SK-N-SH treated with all-trans-retinoic acid at 6 μM for 48 hours (cell line): ENCODE results near the gene TAMM41.

Experiments used
- ATAC-seq: fragments of 200-7000 bp; cut with Tn5 transposase; 3 replicates; pipeline ENCODE4 v1.9.1; 2020; ENCODE audit warnings: mild to moderate bottlenecking, moderate library complexity
- ARNTL ChIP-seq: fragments of 450-650 bp; formaldehyde crosslinking; IDR thresholded peaks from 2 replicates; pipeline ENCODE4 v1.5.0; 2020; ENCODE audit warnings: low read depth, mild to moderate bottlenecking, moderate library complexity, borderline replicate concordance
- BACH2 ChIP-seq: fragments of 250-450 bp; sonication (Bioruptor Pico); IDR thresholded peaks from 2 replicates; pipeline ENCODE4 v1.9.0; 2021; ENCODE audit warnings: mild to moderate bottlenecking, borderline replicate concordance
- CREB5 ChIP-seq: fragments of 250-450 bp; sonication (Bioruptor Pico); IDR thresholded peaks from 2 replicates; pipeline ENCODE4 v1.5.1; 2020; ENCODE audit warnings: low read depth, mild to moderate bottlenecking, moderate library complexity
- CSDC2 ChIP-seq: fragments of 250-450 bp; sonication (Bioruptor Pico); IDR thresholded peaks from 2 replicates; pipeline ENCODE4 v1.5.0; 2020; ENCODE audit warnings: mild to moderate bottlenecking, moderate library complexity
- ESRRG ChIP-seq: fragments of 250-450 bp; sonication (Bioruptor Pico); IDR thresholded peaks from 2 replicates; pipeline ENCODE4 v1.6.1; 2021; ENCODE audit warnings: mild to moderate bottlenecking
- GLIS3 ChIP-seq: fragments of 250-450 bp; sonication (Bioruptor Pico); IDR thresholded peaks from 2 replicates; pipeline ENCODE4 v1.5.0; 2020; ENCODE audit warnings: mild to moderate bottlenecking, moderate library complexity
- ISL1 ChIP-seq: fragments of 250-450 bp; sonication (Bioruptor Pico); IDR thresholded peaks from 2 replicates; pipeline ENCODE4 v2.1.2; 2022; ENCODE audit warnings: mild to moderate bottlenecking, moderate library complexity
- OSR1 ChIP-seq: fragments of 250-450 bp; sonication (Bioruptor Pico); IDR thresholded peaks from 2 replicates; pipeline ENCODE4 v1.8.0; 2022; ENCODE audit warnings: moderate library complexity, mild to moderate bottlenecking, inconsistent platforms
- RARB ChIP-seq: fragments of 250-450 bp; sonication (Bioruptor Pico); IDR thresholded peaks from 2 replicates; pipeline ENCODE4 v1.8.0; 2021; ENCODE audit warnings: mild to moderate bottlenecking, moderate library complexity
- SNAI2 ChIP-seq: fragments of 250-450 bp; sonication (Bioruptor Pico); IDR thresholded peaks from 2 replicates; pipeline ENCODE4 v1.5.0; 2020; ENCODE audit warnings: mild to moderate bottlenecking, moderate library complexity
- TCF4 ChIP-seq: fragments of 250-450 bp; sonication (Bioruptor Pico); IDR thresholded peaks from 2 replicates; pipeline ENCODE4 v1.8.0; 2021; ENCODE audit warnings: mild to moderate bottlenecking, moderate library complexity, borderline replicate concordance
- TOX ChIP-seq: fragments of 250-450 bp; sonication (Bioruptor Pico); IDR thresholded peaks from 2 replicates; pipeline ENCODE4 v1.8.0; 2021; ENCODE audit warnings: mild to moderate bottlenecking, moderate library complexity, borderline replicate concordance
- TSHZ2 ChIP-seq: fragments of 250-450 bp; sonication (Bioruptor Pico); IDR thresholded peaks from 2 replicates; pipeline ENCODE4 v1.5.0; 2020; ENCODE audit warnings: mild to moderate bottlenecking, moderate library complexity
- ZC3H10 ChIP-seq: fragments of 250-450 bp; sonication (Bioruptor Pico); IDR thresholded peaks from 2 replicates; pipeline ENCODE4 v1.5.1; 2021; ENCODE audit warnings: mild to moderate bottlenecking, moderate library complexity
- ZFP3 ChIP-seq: fragments of 250-450 bp; sonication (Bioruptor Pico); IDR thresholded peaks from 2 replicates; pipeline ENCODE4 v1.5.0; 2020; ENCODE audit warnings: mild to moderate bottlenecking, moderate library complexity
- ZFP30 ChIP-seq: fragments of 450-650 bp; formaldehyde crosslinking; IDR thresholded peaks from 2 replicates; pipeline ENCODE4 v1.5.0; 2022; ENCODE audit warnings: mild to moderate bottlenecking, moderate library complexity
- ZNF565 ChIP-seq: fragments of 450-650 bp; formaldehyde crosslinking; conservative IDR thresholded peaks from 2 replicates; pipeline ENCODE4 v1.5.0; 2020; ENCODE audit warnings: low read depth, mild to moderate bottlenecking, moderate library complexity
- ZNF70 ChIP-seq: fragments of 450-650 bp; formaldehyde crosslinking; IDR thresholded peaks from 2 replicates; pipeline ENCODE4 v1.5.0; 2020; ENCODE audit warnings: mild to moderate bottlenecking, moderate library complexity
- ZNF8 ChIP-seq: fragments of 450-650 bp; formaldehyde crosslinking; IDR thresholded peaks from 2 replicates; pipeline ENCODE4 v1.5.0; 2020; ENCODE audit warnings: mild to moderate bottlenecking, moderate library complexity
- TF ChIP-seq, protein P1 (sequence below): fragments of 250-450 bp; sonication (Bioruptor Pico); IDR thresholded peaks from 2 replicates; pipeline ENCODE4 v1.8.0; 2021; ENCODE audit warnings: low read depth, mild to moderate bottlenecking, moderate library complexity, borderline replicate concordance
- TF ChIP-seq, protein P2 (sequence below): fragments of 250-450 bp; sonication (Bioruptor Pico); IDR thresholded peaks from 2 replicates; pipeline ENCODE4 v1.5.1; 2021; ENCODE audit warnings: mild to moderate bottlenecking, moderate library complexity
- TF ChIP-seq, protein P3 (sequence below): fragments of 250-450 bp; sonication (Bioruptor Pico); IDR thresholded peaks from 2 replicates; pipeline ENCODE4 v1.8.0; 2020; ENCODE audit warnings: mild to moderate bottlenecking, moderate library complexity, borderline replicate concordance

The TAMM41 gene

GRCh38 chr3:11805716-11806115 lies 41.0 kb downstream of the TAMM41 start:
- no peak for ATAC-seq
- TF ChIP-seq, protein P1, sequence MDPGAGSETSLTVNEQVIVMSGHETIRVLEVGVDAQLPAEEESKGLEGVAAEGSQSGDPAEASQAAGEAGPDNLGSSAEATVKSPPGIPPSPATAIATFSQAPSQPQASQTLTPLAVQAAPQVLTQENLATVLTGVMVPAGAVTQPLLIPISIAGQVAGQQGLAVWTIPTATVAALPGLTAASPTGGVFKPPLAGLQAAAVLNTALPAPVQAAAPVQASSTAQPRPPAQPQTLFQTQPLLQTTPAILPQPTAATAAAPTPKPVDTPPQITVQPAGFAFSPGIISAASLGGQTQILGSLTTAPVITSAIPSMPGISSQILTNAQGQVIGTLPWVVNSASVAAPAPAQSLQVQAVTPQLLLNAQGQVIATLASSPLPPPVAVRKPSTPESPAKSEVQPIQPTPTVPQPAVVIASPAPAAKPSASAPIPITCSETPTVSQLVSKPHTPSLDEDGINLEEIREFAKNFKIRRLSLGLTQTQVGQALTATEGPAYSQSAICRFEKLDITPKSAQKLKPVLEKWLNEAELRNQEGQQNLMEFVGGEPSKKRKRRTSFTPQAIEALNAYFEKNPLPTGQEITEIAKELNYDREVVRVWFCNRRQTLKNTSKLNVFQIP, result no peak
- TF ChIP-seq ISL1 (CRISPR knock-in tag), result no peak
- TF ChIP-seq ZNF8 (CRISPR knock-in tag), result no peak
- no peak for TF ChIP-seq ZFP3 (CRISPR knock-in tag)
- no peak for TF ChIP-seq ZNF565
- no peak for TF ChIP-seq BACH2 (CRISPR knock-in tag)
- no peak for TF ChIP-seq ESRRG (CRISPR knock-in tag)

GRCh38 chr3:11803977-11804892 lies 42.5 kb downstream of the TAMM41 start:
- TF ChIP-seq ARNTL (no peak), ZFP30 (CRISPR knock-in tag) (no peak), GLIS3 (CRISPR knock-in tag) (no peak), ZNF565 (no peak), CSDC2 (CRISPR knock-in tag) (no peak), RARB (no peak), ZNF8 (CRISPR knock-in tag) (no peak), CREB5 (CRISPR knock-in tag) (no peak), ZNF70 (CRISPR knock-in tag) (no peak)
- TF ChIP-seq, protein P1, result no peak
- ATAC-seq, result peak; percentile 87

GRCh38 chr3:11799791-11800190 lies 46.9 kb downstream of the TAMM41 start:
- no peak for TF ChIP-seq ZNF70 (CRISPR knock-in tag)
- no peak for TF ChIP-seq BACH2 (CRISPR knock-in tag)
- TF ChIP-seq TOX (CRISPR knock-in tag), result no peak
- no peak for TF ChIP-seq ZFP3 (CRISPR knock-in tag)
- TF ChIP-seq TCF4, result no peak
- TF ChIP-seq ISL1 (CRISPR knock-in tag), result no peak
- TF ChIP-seq CREB5 (CRISPR knock-in tag), result no peak
- TF ChIP-seq, protein P2, sequence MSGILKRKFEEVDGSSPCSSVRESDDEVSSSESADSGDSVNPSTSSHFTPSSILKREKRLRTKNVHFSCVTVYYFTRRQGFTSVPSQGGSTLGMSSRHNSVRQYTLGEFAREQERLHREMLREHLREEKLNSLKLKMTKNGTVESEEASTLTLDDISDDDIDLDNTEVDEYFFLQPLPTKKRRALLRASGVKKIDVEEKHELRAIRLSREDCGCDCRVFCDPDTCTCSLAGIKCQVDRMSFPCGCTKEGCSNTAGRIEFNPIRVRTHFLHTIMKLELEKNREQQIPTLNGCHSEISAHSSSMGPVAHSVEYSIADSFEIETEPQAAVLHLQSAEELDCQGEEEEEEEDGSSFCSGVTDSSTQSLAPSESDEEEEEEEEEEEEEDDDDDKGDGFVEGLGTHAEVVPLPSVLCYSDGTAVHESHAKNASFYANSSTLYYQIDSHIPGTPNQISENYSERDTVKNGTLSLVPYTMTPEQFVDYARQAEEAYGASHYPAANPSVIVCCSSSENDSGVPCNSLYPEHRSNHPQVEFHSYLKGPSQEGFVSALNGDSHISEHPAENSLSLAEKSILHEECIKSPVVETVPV (CRISPR knock-in tag), result no peak
- no peak for TF ChIP-seq ZC3H10 (CRISPR knock-in tag)
- TF ChIP-seq ZFP30 (CRISPR knock-in tag), result no peak
- no peak for TF ChIP-seq RARB
- TF ChIP-seq TSHZ2 (CRISPR knock-in tag), result no peak
- TF ChIP-seq ZNF8 (CRISPR knock-in tag), result no peak
- TF ChIP-seq, protein P3, sequence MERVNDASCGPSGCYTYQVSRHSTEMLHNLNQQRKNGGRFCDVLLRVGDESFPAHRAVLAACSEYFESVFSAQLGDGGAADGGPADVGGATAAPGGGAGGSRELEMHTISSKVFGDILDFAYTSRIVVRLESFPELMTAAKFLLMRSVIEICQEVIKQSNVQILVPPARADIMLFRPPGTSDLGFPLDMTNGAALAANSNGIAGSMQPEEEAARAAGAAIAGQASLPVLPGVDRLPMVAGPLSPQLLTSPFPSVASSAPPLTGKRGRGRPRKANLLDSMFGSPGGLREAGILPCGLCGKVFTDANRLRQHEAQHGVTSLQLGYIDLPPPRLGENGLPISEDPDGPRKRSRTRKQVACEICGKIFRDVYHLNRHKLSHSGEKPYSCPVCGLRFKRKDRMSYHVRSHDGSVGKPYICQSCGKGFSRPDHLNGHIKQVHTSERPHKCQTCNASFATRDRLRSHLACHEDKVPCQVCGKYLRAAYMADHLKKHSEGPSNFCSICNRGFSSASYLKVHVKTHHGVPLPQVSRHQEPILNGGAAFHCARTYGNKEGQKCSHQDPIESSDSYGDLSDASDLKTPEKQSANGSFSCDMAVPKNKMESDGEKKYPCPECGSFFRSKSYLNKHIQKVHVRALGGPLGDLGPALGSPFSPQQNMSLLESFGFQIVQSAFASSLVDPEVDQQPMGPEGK (CRISPR knock-in tag), result no peak
- no peak for TF ChIP-seq SNAI2 (CRISPR knock-in tag)
- TF ChIP-seq GLIS3 (CRISPR knock-in tag), result no peak
- TF ChIP-seq OSR1 (CRISPR knock-in tag), result no peak
- TF ChIP-seq, protein P1, result no peak
- ATAC-seq, result no peak
